SK-N-SH treated with all-trans-retinoic acid at 6 μM for 48 hours (cell line): Measurements from ENCODE around the gene ZBTB7B.
A peak's percentile ranks its signal among the peaks of the same experiment; 100 is the strongest.

Source experiments
- ATAC-seq: fragments of 200-7000 bp; cut with Tn5 transposase; 3 replicates; pipeline ENCODE4 v1.9.1; 2020; ENCODE audit warnings: mild to moderate bottlenecking, moderate library complexity
- ARNTL ChIP-seq: fragments of 450-650 bp; formaldehyde crosslinking; IDR thresholded peaks from 2 replicates; pipeline ENCODE4 v1.5.0; 2020; ENCODE audit warnings: low read depth, mild to moderate bottlenecking, moderate library complexity, borderline replicate concordance
- CSDC2 ChIP-seq: fragments of 250-450 bp; sonication (Bioruptor Pico); IDR thresholded peaks from 2 replicates; pipeline ENCODE4 v1.5.0; 2020; ENCODE audit warnings: mild to moderate bottlenecking, moderate library complexity
- CSRNP3 ChIP-seq: fragments of 250-450 bp; sonication (Bioruptor Pico); IDR thresholded peaks from 2 replicates; pipeline ENCODE4 v1.5.1; 2021; ENCODE audit warnings: mild to moderate bottlenecking, moderate library complexity
- GLIS3 ChIP-seq: fragments of 250-450 bp; sonication (Bioruptor Pico); IDR thresholded peaks from 2 replicates; pipeline ENCODE4 v1.5.0; 2020; ENCODE audit warnings: mild to moderate bottlenecking, moderate library complexity
- OSR1 ChIP-seq: fragments of 250-450 bp; sonication (Bioruptor Pico); IDR thresholded peaks from 2 replicates; pipeline ENCODE4 v1.8.0; 2022; ENCODE audit warnings: moderate library complexity, mild to moderate bottlenecking, inconsistent platforms
- POU6F1 ChIP-seq: fragments of 250-450 bp; sonication (Bioruptor Pico); IDR thresholded peaks from 2 replicates; pipeline ENCODE4 v1.8.0; 2021; ENCODE audit warnings: low read depth, mild to moderate bottlenecking, moderate library complexity, borderline replicate concordance
- PPARA ChIP-seq: fragments of 250-450 bp; sonication (Bioruptor Pico); IDR thresholded peaks from 2 replicates; pipeline ENCODE4 v1.5.0; 2020; ENCODE audit warnings: mild to moderate bottlenecking, borderline replicate concordance
- TOX ChIP-seq: fragments of 250-450 bp; sonication (Bioruptor Pico); IDR thresholded peaks from 2 replicates; pipeline ENCODE4 v1.8.0; 2021; ENCODE audit warnings: mild to moderate bottlenecking, moderate library complexity, borderline replicate concordance
- TSHZ2 ChIP-seq: fragments of 250-450 bp; sonication (Bioruptor Pico); IDR thresholded peaks from 2 replicates; pipeline ENCODE4 v1.5.0; 2020; ENCODE audit warnings: mild to moderate bottlenecking, moderate library complexity
- ZNF70 ChIP-seq: fragments of 450-650 bp; formaldehyde crosslinking; IDR thresholded peaks from 2 replicates; pipeline ENCODE4 v1.5.0; 2020; ENCODE audit warnings: mild to moderate bottlenecking, moderate library complexity
- TF ChIP-seq, protein P1 (sequence below): fragments of 250-450 bp; sonication (Bioruptor Pico); IDR thresholded peaks from 2 replicates; pipeline ENCODE4 v1.8.0; 2020; ENCODE audit warnings: mild to moderate bottlenecking, moderate library complexity, borderline replicate concordance

Gene ZBTB7B

DNA sequence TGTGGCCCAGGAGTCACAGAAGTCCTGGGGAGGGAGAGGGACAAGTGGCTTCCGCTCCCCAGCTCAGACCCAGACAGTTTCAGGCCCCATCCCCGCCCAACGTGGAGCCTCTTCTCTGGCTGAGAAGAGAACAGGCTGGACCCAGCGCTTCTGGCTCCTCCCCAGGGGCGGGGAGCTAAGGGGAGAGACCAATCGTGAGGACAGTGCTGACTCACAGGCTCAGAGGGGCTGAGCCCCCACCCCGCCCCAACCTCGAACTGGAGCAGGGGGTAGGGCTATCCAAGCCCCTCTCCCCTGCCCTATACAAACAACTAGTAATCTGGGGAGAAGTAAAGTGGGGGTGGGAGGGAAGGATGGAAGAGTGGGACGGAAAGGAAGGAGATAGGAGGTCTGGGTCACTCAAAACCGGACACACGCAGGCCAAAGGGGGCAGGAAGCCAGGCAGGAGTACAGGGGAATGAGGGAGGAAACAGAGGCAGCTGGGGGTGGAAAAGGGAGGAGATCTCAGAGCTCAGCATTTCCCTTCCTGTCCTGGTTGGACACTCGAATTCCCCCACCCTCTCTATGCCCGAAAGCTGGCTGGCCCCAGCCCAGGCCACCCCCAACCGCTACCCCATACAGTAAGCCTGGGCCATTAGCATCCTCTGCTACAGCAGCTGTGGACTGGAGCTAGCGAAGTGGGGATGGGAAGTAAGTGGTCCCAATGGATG, 31.8 kb upstream of the ZBTB7B start, which contains the start of gene SHC1:
Gene SHC1, minus strand, starts transcription at position 117 of the 710 bp plus-strand sequence. CDS start 221 bp downstream, outside the sequence.
- peak; percentile 73 for ATAC-seq
- TF ChIP-seq PPARA (CRISPR knock-in tag) = no peak
- TF ChIP-seq, protein P1, sequence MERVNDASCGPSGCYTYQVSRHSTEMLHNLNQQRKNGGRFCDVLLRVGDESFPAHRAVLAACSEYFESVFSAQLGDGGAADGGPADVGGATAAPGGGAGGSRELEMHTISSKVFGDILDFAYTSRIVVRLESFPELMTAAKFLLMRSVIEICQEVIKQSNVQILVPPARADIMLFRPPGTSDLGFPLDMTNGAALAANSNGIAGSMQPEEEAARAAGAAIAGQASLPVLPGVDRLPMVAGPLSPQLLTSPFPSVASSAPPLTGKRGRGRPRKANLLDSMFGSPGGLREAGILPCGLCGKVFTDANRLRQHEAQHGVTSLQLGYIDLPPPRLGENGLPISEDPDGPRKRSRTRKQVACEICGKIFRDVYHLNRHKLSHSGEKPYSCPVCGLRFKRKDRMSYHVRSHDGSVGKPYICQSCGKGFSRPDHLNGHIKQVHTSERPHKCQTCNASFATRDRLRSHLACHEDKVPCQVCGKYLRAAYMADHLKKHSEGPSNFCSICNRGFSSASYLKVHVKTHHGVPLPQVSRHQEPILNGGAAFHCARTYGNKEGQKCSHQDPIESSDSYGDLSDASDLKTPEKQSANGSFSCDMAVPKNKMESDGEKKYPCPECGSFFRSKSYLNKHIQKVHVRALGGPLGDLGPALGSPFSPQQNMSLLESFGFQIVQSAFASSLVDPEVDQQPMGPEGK (CRISPR knock-in tag) = peak; percentile 80

DNA sequence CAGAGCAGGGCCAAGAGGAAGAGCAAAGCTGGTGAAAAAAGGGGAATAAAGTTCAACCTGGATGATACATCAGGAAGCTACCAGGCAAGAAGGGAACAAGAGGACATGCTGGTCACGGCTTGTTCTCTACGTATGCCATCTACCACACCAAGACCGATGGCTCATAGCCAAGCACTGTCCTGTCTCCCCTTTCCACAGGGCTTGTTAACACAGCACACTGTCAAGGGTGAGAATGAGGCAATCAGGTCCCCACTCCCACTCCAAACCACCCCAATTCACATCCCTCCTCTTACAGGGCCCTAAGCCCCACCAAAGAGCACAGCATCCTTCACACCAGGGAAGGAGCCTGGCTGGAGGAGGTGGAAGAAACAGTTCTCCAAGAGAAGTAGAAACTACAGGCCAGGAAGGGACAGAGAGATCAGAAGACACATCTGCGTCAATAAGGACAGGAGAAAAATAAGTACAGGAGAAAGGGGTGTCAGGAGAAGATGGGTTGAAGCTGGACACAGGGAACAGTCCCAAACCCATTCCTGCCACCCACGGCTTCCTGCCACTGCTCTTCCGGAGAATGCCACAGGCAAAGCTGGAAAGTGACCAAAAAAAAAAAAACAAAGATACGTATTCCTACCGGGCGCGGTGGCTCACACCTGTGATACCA, 31.1 kb upstream of the ZBTB7B start:
- no peak for ATAC-seq
- TF ChIP-seq POU6F1 (no peak), ZNF70 (CRISPR knock-in tag) (no peak), CSRNP3 (CRISPR knock-in tag) (no peak), PPARA (CRISPR knock-in tag) (no peak), OSR1 (CRISPR knock-in tag) (no peak), ARNTL (CRISPR knock-in tag) (no peak)
- TF ChIP-seq, protein P1 (CRISPR knock-in tag) = no peak

DNA sequence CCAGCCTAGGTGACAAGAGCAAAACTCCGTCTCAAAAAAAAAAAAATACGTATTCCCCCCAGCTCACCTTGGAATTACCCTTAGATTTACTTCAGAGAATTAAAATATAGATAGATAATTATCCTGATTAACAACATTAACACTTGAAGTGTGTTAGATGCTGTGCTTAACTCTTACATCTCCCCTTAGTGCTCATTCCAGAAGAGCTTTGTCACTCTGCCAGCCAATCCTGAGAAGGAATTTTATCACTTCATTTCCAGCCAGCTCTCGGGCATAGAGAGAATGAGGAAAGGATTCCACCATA, 30.4 kb upstream of the ZBTB7B start:
- TF ChIP-seq, protein P1 (CRISPR knock-in tag) = no peak
- TF ChIP-seq POU6F1 (no peak), GLIS3 (CRISPR knock-in tag) (no peak), TSHZ2 (CRISPR knock-in tag) (no peak), TOX (CRISPR knock-in tag) (no peak), CSDC2 (no peak)
- ATAC-seq = no peak
